GM12878 (cell line): ENCODE results near the gene ABHD11. TPM values are rescaled to one million over a fixed set of nuclear protein-coding genes. Genes with fewer than 3 reads are reported as not detected.

Experiments
- ATAC-seq: fragments of 200-7000 bp; cut with Tn5 transposase; 3 replicates; pipeline ENCODE4 v1.9.1; 2020; ENCODE audit warnings: mild to moderate bottlenecking, moderate library complexity
- BruUV-seq: library from RNA; stranded (reverse); fragments of 400-500 nt; replicated peaks from 2 replicates; lab custom pipeline; 2021; lab: Mats Ljungman, UMichigan
- CTCF ChIA-PET: fragments of 300-600 bp; sonication (Branson Sonifier 250); formaldehyde crosslinking; extraction: SDS; loops from one replicate; lab custom pipeline; 2021; ENCODE audit warnings: inconsistent platforms; lab: Yijun Ruan, JAX
- POLR2A ChIA-PET: fragments of 350-600 bp; formaldehyde crosslinking; extraction: SDS; loops from one replicate; lab custom pipeline; 2021; ENCODE audit warnings: inconsistent platforms; lab: Charles Lee
- RAD21 ChIA-PET: fragments of 300-600 bp; sonication (Branson Sonifier 250); formaldehyde crosslinking; loops from one replicate; lab custom pipeline; 2023; ENCODE audit warnings: antibody characterized with exemption; ENCODE audit not compliant: unreplicated experiment; lab: Charles Lee
- SMC1A ChIA-PET: fragments of 300-600 bp; sonication (Branson Sonifier 250); formaldehyde crosslinking; loops from one replicate; lab custom pipeline; 2023; ENCODE audit not compliant: unreplicated experiment, uncharacterized antibody; lab: Charles Lee
- DNase-seq: peaks from one replicate; pipeline ENCODE4 v3.0.0-alpha.2; 2011; ENCODE audit warnings: low read depth, low spot score
- FAIRE-seq: peaks from 3 replicates; lab custom pipeline; 2011; peaks lifted over from hg19 to GRCh38; lab: Jason Lieb, UNC
- H2AFZ ChIP-seq: 2 replicates; pipeline ENCODE4 v1.6.0; 2011; ENCODE audit warnings: low read depth, low read length, control low read depth; ENCODE audit not compliant: control insufficient read depth
- H3K27ac ChIP-seq: 2 replicates; pipeline ENCODE4 v1.5.1; 2011; ENCODE audit warnings: control low read depth; ENCODE audit not compliant: control insufficient read depth, insufficient read depth
- H3K27me3 ChIP-seq, 2 experiments: replicated peaks in 1 of 2; 2 replicates each; pipeline versions ENCODE4 v1.6.0 to v1.6.1; 2011; ENCODE audit warnings: low read length in 1 of 2; ENCODE audit not compliant: control insufficient read depth in 2 of 2, insufficient read depth in 2 of 2
- H3K36me3 ChIP-seq, 2 experiments: 2 replicates each; pipeline ENCODE4 v1.5.1; 2011; ENCODE audit warnings: low read length in 1 of 2; ENCODE audit not compliant: control insufficient read depth in 2 of 2, insufficient read depth in 2 of 2
- H3K4me1 ChIP-seq: 2 replicates; pipeline ENCODE4 v1.6.1; 2011; ENCODE audit warnings: mild to moderate bottlenecking, low read length, moderate library complexity, mixed read lengths; ENCODE audit not compliant: control insufficient read depth, insufficient read depth
- H3K4me2 ChIP-seq: 2 replicates; pipeline ENCODE4 v1.6.0; 2011; ENCODE audit warnings: control low read depth; ENCODE audit not compliant: control insufficient read depth, insufficient read depth
- H3K4me3 ChIP-seq: fragments of 200-600 bp; sonication (generic); 2 replicates; pipeline ENCODE4 v1.5.1; 2016
- H3K79me2 ChIP-seq: 2 replicates; pipeline ENCODE4 v1.6.0; 2011; ENCODE audit warnings: low read length; ENCODE audit not compliant: control insufficient read depth, insufficient read depth
- H3K9ac ChIP-seq: 2 replicates; pipeline ENCODE4 v1.8.0; 2011; ENCODE audit warnings: low read length, control low read depth, mixed read lengths; ENCODE audit not compliant: control insufficient read depth, insufficient read depth
- H3K9me3 ChIP-seq: replicated peaks from 3 replicates; pipeline ENCODE4 v1.5.1; 2011; ENCODE audit warnings: mild to moderate bottlenecking, low read length; ENCODE audit not compliant: control insufficient read depth, insufficient read depth
- H4K20me1 ChIP-seq: 2 replicates; pipeline ENCODE4 v1.6.0; 2011; ENCODE audit not compliant: control insufficient read depth, insufficient read depth
- BCL3 ChIP-seq: IDR thresholded peaks from 2 replicates; pipeline ENCODE4 v1.6.1; 2011; ENCODE audit warnings: borderline replicate concordance, low read depth, mild to moderate bottlenecking, moderate library complexity, low read length; ENCODE audit not compliant: insufficient read depth, poor library complexity, severe bottlenecking
- BHLHE40 ChIP-seq, 2 experiments: fragments of 450-650 bp in 1 of 2; IDR thresholded peaks; 2 replicates each; pipeline ENCODE4 v1.6.1; 2011 to 2017; ENCODE audit warnings: low read depth in 2 of 2, borderline replicate concordance in 1 of 2, improper control_type of control experiment in 1 of 2, low read length in 1 of 2, mild to moderate bottlenecking in 1 of 2
- CREB1 ChIP-seq: IDR thresholded peaks from 2 replicates; pipeline ENCODE4 v1.6.1; 2012; ENCODE audit warnings: low read depth, mild to moderate bottlenecking, inconsistent platforms
- HDAC6 ChIP-seq: fragments of 200-600 bp; sonication (generic); IDR thresholded peaks from one replicate; pipeline ENCODE4 v1.8.0; 2017; ENCODE audit warnings: antibody characterized with exemption; ENCODE audit not compliant: unreplicated experiment
- IRF3 ChIP-seq: fragments of 450-650 bp; IDR thresholded peaks from 2 replicates; pipeline ENCODE4 v1.6.1; 2014; ENCODE audit warnings: mild to moderate bottlenecking
- IRF5 ChIP-seq: fragments of 450-650 bp; IDR thresholded peaks from 2 replicates; pipeline ENCODE4 v1.6.1; 2017; ENCODE audit warnings: borderline replicate concordance
- MAX ChIP-seq: IDR thresholded peaks from 2 replicates; pipeline ENCODE4 v1.6.1; 2012; ENCODE audit warnings: low read depth, low read length, improper control_type of control experiment
- NBN ChIP-seq: fragments of 450-650 bp; IDR thresholded peaks from 2 replicates; pipeline ENCODE4 v1.6.1; 2016
- POLR2A ChIP-seq: IDR thresholded peaks from 2 replicates; pipeline ENCODE4 v1.6.1; 2011; ENCODE audit warnings: low read depth, mild to moderate bottlenecking, low read length
- SIN3A ChIP-seq: IDR thresholded peaks from 2 replicates; pipeline ENCODE4 v1.6.1; 2012; ENCODE audit warnings: low read depth, low read length, improper control_type of control experiment
- SMAD5 ChIP-seq: IDR thresholded peaks from 2 replicates; pipeline ENCODE4 v1.6.1; 2016; ENCODE audit warnings: antibody characterized with exemption, low read depth
- STAT3 ChIP-seq: IDR thresholded peaks from 2 replicates; pipeline ENCODE4 v1.6.1; 2011; ENCODE audit warnings: low read depth, low read length, improper control_type of control experiment
- WGBS: methylation state at CpG from one replicate; pipeline ENCODE4 v1.1.6; 2016; ENCODE audit warnings: low lambda C conversion rate; ENCODE audit not compliant: insufficient replicate concordance, insufficient coverage; ENCODE audit errors: missing lambda C conversion rate; 5-methylcytosine and 5-hydroxymethylcytosine counted together
- in situ Hi-C: fragments of 300-500 bp; cut with MboI; formaldehyde crosslinking; loops from 9 replicates; pipeline ENCODE4 v1.14.3; 2018; ENCODE audit warnings: mixed read lengths
- intact Hi-C: fragments of 100-400 bp; cut with micrococcal nuclease; formaldehyde crosslinking; loops from one replicate; pipeline ENCODE4 v1.14.2; 2022; ENCODE audit not compliant: unreplicated experiment
- polyA plus RNA-seq, 11 experiments: library from polyadenylated mRNA; depleted of rRNA in 4 of 11; unstranded in 6 of 11; stranded (reverse) in 5 of 11; fragments of >200 nt; fragmentation: Nextera tagmentation in 4 of 11; fragmentation: Illumina TruSeq in 1 of 11; extraction: Ambion mirVana in 4 of 11; extraction: Trizol in 1 of 11; gene quantifications; 1 replicate in 1 of 11; 2 replicates in 10 of 11; pipeline versions ENCODE4 v1.2.1 to v1.2.3, GENCODE V29; 2011 to 2016; ENCODE audit warnings: inconsistent platforms in 2 of 11, missing spikeins in 2 of 11, low read depth in 1 of 11
- total RNA-seq, 4 experiments: library from RNA; depleted of rRNA in 3 of 4; stranded (reverse); fragments of >200 nt in 3 of 4; fragmentation: Illumina TruSeq in 1 of 4; extraction: Trizol in 1 of 4; gene quantifications; 2 replicates each; pipeline versions ENCODE4 v1.2.1 to v1.2.3, GENCODE V29; 2013 to 2021

ABHD11 gene
- total and polyA plus RNA-seq, 10 of the 15 experiments (the other 5 are each of a cell fraction or from before 2014, with no cell fraction given): 2.8 to 24.8 (median 10.1) TPM

GRCh38 chr7:73770002-73770859 is 31.6 kb upstream of the ABHD11 start, which contains the start of gene CLDN3:
Gene CLDN3 (minus strand): TSS chr7:73770270. CDS start chr7:73770049, 221 bp downstream.
- BruUV-seq: no TSS peak
- Histone ChIP-seq H3K9me3 (no peaks in the 10 kb centered on the region), H2AFZ (no peak within 1 kb of the TSS), H3K27me3 (peaks cover 0 to 2% of the 10 kb centered on the region in 2 experiments; a peak in 1 of 4 replicates), H3K79me2 (no peaks in the 10 kb centered on the region), H3K9ac (no peak within 1 kb of the TSS), H3K4me3 (no peak within 1 kb of the TSS)
- FAIRE-seq: no peak
- no peak for TF ChIP-seq MAX
- no peak for TF ChIP-seq POLR2A
- no peak for TF ChIP-seq IRF5
- no peak for TF ChIP-seq STAT3
- peak in 1 of 2 experiments; percentile 48; a peak in 2 of 4 replicates for TF ChIP-seq BHLHE40 (IDR thresholded peaks at IDR 0.05; ENCODE audit: borderline replicate concordance in 1 of 2, low read depth in 2 of 2, low read length in 1 of 2)
- no peak for TF ChIP-seq SMAD5
- no peak for TF ChIP-seq BCL3
- no peak for TF ChIP-seq NBN
- TF ChIP-seq CREB1: no peak
- peak; percentile 53 for TF ChIP-seq HDAC6
- no peak for TF ChIP-seq IRF3
- TF ChIP-seq SIN3A: no peak
- TF ChIP-seq, all 136 proteins: peak for 2
- WGBS: 22% methylated on average over 73 of the region's 82 CpGs
- CTCF ChIA-PET: no interaction called here
- peak within 1 kb of the TSS; percentile 49; the same call in 1 of the 2 replicates for H3K4me2 ChIP-seq
- H4K20me1 ChIP-seq: no peaks in the 10 kb centered on the region
- RAD21 ChIA-PET: interaction anchor here (0.5 kb wide), 1 partner anchor 89 kb away, joined by 3 read pairs; no protein-coding TSS in a partner anchor
- peaks cover 3% of the 10 kb centered on the region; the same call in 1 of the 2 replicates for H3K4me1 ChIP-seq
- POLR2A ChIA-PET: no interaction called here
- no peak within 1 kb of the TSS for H3K27ac ChIP-seq
- H3K36me3 ChIP-seq: no peaks in the 10 kb centered on the region
- ATAC-seq (peak; percentile 54), DNase-seq (no peak)
- intact Hi-C loops (no loop called here), in situ Hi-C loops (no loop called here)
- SMC1A ChIA-PET: no interaction called here
